ENCODE results near the gene FAM227A. TPM values are rescaled to one million over a fixed set of nuclear protein-coding genes. Genes with fewer than 3 reads are reported as not detected.

Gene FAM227A
- total and polyA plus RNA-seq, 2 donors (not counting 3 experiments of a cell fraction or from before 2014, with no cell fraction given), result 0.58 to 1.9 TPM

DNA sequence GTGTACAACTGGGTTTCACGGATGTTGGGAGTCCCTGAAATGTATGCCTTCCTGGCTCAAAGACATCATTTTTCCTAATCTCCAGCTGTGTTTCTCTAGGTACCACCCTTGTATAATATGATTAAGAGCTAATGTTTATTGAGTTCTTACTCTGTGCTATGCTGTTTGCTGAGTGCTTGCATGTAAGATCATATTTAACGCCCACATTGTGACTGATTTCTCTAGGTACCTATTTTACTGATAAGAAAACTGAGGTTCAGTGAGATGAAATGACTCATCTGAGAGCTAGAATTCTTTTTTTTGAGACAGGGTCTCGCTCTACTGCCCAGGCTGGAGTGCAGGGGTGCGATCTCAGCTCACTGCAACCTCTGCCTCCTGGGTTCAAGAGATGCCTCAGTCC lies 42.6 kb downstream of the FAM227A start:
- BruUV-seq (replicated peaks), result no TSS peak
- no peaks in the 10 kb centered on the region for H4K20me1 ChIP-seq (replicated peaks; ENCODE audit: control insufficient read depth, extremely low read depth, insufficient read depth, low read length)
- ChIA-PET CTCF (interaction anchor here (0.5 to 1.8 kb wide), 7 partner anchors 8 to 562 kb away, joined by 3 to 5 read pairs (median 4); no protein-coding TSS in a partner anchor), POLR2A (no interaction called here)
- H3K27me3 ChIP-seq (ENCODE audit: control insufficient read depth in 2 of 2, insufficient read depth in 2 of 2, low read length in 2 of 2), result no peaks in the 10 kb centered on the region
- H3K4me3 ChIP-seq (replicated peaks in 1 of 3; ENCODE audit: insufficient read depth in 1 of 3, low read depth in 1 of 3, low read length in 3 of 3), result no peak overlapping the region
- no peak for DNase-seq (ENCODE audit: low read depth, low spot score)
- no peak for FAIRE-seq
- no peaks in the 10 kb centered on the region for H3K36me3 ChIP-seq (ENCODE audit: control insufficient read depth in 2 of 2, extremely low read depth in 1 of 2, insufficient read depth in 2 of 2, low read length in 2 of 2)
- no peak overlapping the region for H2AFZ ChIP-seq (ENCODE audit: low read depth, low read length)
- no peaks in the 10 kb centered on the region for H3K9me3 ChIP-seq (replicated peaks; ENCODE audit: control insufficient read depth, insufficient read depth, low read length)
- H3K4me2 ChIP-seq (ENCODE audit: insufficient read depth, low read length), result no peak overlapping the region
- H3K79me2 ChIP-seq (ENCODE audit: control insufficient read depth, insufficient read depth, low read length), result no peaks in the 10 kb centered on the region
- TF ChIP-seq POLR2AphosphoS5 (IDR thresholded peaks at IDR 0.05; ENCODE audit: insufficient read depth, low read depth, low read length), result no peak
- TF ChIP-seq GATA2 (IDR thresholded peaks at IDR 0.05; ENCODE audit: insufficient read depth, insufficient read length, low read depth, low read length), result no peak
- TF ChIP-seq CTCF (IDR thresholded peaks at IDR 0.05; ENCODE audit: extremely low read depth in 1 of 2, insufficient read depth in 1 of 2, low read depth in 1 of 2, low read length in 2 of 2), result no peak
- no peak for TF ChIP-seq JUN (IDR thresholded peaks at IDR 0.05; ENCODE audit: borderline replicate concordance, insufficient read depth, insufficient read length, low read depth)
- TF ChIP-seq POLR2A (IDR thresholded peaks at IDR 0.05; ENCODE audit: low read depth, low read length), result no peak
- TF ChIP-seq MAX (IDR thresholded peaks at IDR 0.05; ENCODE audit: insufficient read depth, insufficient read length), result no peak
- no peak for TF ChIP-seq FOS (IDR thresholded peaks at IDR 0.05; ENCODE audit: borderline replicate concordance, insufficient read depth, low read length)
- TF ChIP-seq MYC (IDR thresholded peaks at IDR 0.05; ENCODE audit: low read depth, low read length), result no peak
- TF ChIP-seq EZH2 (IDR thresholded peaks at IDR 0.05; ENCODE audit: borderline replicate concordance, low read depth, low read length, severe bottlenecking), result no peak
- H3K9ac ChIP-seq (replicated peaks; ENCODE audit: extremely low read depth, insufficient read depth, low read length), result no peak overlapping the region
- no peaks in the 10 kb centered on the region for H3K9me1 ChIP-seq (replicated peaks; ENCODE audit: control insufficient read depth, extremely low read depth, insufficient read depth, low read length)
- no peak overlapping the region for H3K27ac ChIP-seq (ENCODE audit: insufficient read depth, low read depth, low read length)
- dilution Hi-C loops (cut with MboI; ENCODE audit: extremely low pct_ligation_motif_present, low sequenced_read_pairs) (no loop called here), intact Hi-C loops (cut with micrococcal nuclease) (no loop called here)
- no peaks in the 10 kb centered on the region for H3K4me1 ChIP-seq (ENCODE audit: control insufficient read depth, extremely low read depth, insufficient read depth, low read length)

All from endothelial cell of umbilical vein (primary cell).